ENCODE data around the gene SYT12. TPM values are rescaled to one million over a fixed set of nuclear protein-coding genes. Genes with fewer than 3 reads are reported as not detected.
"Not testable (repeated sequence)": the region's sequence is repeated elsewhere in the genome, so short reads cannot be mapped to it uniquely, and the experiment has no call there.

SYT12 gene
- total RNA-seq, 4 donors from 2014 or later: 1.1 to 3.9 TPM; not detected in 2

DNA sequence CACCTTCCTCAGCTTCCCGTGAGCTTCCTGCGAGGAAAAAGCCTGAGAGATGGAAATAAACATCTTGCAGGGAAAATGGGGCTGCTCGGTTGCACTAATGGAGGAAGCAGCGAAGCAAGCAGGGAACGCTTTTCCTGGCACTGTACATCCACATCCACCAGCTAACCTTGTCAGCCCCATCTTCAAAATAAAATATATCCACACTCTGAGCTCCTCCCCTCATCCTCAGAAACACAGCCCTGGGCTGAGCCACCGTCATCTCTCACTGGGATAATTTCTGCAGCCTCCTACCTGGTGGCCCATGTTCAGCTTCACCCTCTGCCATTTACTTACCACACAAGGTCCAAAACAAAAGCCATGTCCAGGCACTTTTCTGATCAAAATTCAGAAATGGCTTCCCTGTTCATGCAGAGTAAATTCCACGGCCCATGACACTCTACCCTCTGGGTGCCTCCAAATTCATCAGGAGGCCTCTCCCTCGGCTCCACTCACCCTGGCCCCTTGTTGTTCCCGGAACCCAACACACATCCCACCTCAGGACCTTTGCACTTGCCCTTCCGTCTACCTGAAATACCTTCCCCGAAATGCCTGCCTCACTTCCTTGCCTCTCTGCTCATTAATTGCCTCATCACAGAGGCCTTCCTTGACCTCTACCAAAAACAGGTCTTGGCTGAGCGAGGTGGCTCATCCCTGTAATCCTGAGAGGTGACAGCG lies 34.9 kb upstream of the SYT12 start:
- no peaks in the 10 kb centered on the region for H3K36me3 ChIP-seq
- no peak for TF ChIP-seq POLR2A (IDR thresholded peaks at IDR 0.05)
- TF ChIP-seq, protein P1, sequence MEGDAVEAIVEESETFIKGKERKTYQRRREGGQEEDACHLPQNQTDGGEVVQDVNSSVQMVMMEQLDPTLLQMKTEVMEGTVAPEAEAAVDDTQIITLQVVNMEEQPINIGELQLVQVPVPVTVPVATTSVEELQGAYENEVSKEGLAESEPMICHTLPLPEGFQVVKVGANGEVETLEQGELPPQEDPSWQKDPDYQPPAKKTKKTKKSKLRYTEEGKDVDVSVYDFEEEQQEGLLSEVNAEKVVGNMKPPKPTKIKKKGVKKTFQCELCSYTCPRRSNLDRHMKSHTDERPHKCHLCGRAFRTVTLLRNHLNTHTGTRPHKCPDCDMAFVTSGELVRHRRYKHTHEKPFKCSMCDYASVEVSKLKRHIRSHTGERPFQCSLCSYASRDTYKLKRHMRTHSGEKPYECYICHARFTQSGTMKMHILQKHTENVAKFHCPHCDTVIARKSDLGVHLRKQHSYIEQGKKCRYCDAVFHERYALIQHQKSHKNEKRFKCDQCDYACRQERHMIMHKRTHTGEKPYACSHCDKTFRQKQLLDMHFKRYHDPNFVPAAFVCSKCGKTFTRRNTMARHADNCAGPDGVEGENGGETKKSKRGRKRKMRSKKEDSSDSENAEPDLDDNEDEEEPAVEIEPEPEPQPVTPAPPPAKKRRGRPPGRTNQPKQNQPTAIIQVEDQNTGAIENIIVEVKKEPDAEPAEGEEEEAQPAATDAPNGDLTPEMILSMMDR (IDR thresholded peaks at IDR 0.05): no peak
- H3K4me1 ChIP-seq: peaks cover 0 to 8% (median 0%) of the 10 kb centered on the region in 4 donors
- no peaks in the 10 kb centered on the region for H3K27me3 ChIP-seq
- no peak overlapping the region for H3K4me3 ChIP-seq
- no peak for DNase-seq
- H3K9me3 ChIP-seq: no peaks in the 10 kb centered on the region
- H3K27ac ChIP-seq: no peak overlapping the region

GRCh38 chr11:66988741-66989140 lies 34.2 kb upstream of the SYT12 start:
- not testable (repeated sequence) for DNase-seq, H3K27ac ChIP-seq

DNA sequence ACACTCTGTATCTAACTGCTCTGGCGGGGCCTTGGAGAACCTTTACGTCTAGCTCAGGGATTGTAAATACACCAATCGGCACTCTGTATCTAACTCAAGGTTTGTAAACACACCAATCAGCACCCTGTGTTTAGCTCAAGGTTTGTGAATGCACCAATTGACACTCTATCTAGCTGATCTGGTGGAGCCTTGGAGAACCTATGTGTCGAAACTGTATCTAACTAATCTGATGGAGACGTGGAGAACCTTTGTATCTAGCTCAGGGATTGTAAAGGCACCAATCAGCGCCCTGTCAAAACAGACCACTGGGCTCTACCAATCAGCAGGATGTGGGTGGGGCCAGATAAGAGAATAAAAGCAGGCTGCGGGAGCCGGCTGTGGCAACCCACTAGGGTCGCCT lies 33.6 kb upstream of the SYT12 start:
- H3K36me3 ChIP-seq, H3K4me1 ChIP-seq, H3K4me3 ChIP-seq, DNase-seq, H3K27ac ChIP-seq, H3K9me3 ChIP-seq, H3K27me3 ChIP-seq: not testable (repeated sequence)

More at GRCh38 chr11:66988741-66989140, 34.2 kb upstream of the SYT12 start:
- H3K36me3 ChIP-seq, H3K4me1 ChIP-seq, H3K4me3 ChIP-seq, H3K9me3 ChIP-seq, H3K27me3 ChIP-seq: not testable (repeated sequence)

DNA sequence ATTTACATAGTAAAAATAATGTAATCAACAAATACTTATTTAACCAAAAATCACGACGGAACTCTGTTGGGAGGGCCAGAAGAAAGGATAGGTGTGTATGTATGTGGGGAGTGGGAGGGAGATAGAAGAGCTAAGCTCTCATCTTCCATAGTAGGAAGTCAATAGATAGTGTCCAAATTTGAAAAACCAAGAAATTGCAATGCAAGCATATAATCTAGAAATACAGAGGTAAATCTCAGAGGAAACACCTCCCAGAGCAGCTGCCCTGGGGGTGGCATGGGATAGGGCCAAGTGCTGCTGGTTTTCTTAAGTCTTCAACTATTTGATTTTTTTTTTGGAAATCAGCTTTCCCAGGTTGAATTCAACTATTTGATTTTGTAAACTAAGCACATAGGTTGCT lies 30.9 kb upstream of the SYT12 start:
- Histone ChIP-seq H3K9me3 (no peaks in the 10 kb centered on the region), H3K4me3 (no peak overlapping the region), H3K36me3 (no peaks in the 10 kb centered on the region), H3K27ac (no peak overlapping the region), H3K4me1 (no peaks in the 10 kb centered on the region), H3K27me3 (no peaks in the 10 kb centered on the region)
- DNase-seq: no peak
- TF ChIP-seq, protein P1 (IDR thresholded peaks at IDR 0.05): no peak
- no peak for TF ChIP-seq POLR2A (IDR thresholded peaks at IDR 0.05)

DNA sequence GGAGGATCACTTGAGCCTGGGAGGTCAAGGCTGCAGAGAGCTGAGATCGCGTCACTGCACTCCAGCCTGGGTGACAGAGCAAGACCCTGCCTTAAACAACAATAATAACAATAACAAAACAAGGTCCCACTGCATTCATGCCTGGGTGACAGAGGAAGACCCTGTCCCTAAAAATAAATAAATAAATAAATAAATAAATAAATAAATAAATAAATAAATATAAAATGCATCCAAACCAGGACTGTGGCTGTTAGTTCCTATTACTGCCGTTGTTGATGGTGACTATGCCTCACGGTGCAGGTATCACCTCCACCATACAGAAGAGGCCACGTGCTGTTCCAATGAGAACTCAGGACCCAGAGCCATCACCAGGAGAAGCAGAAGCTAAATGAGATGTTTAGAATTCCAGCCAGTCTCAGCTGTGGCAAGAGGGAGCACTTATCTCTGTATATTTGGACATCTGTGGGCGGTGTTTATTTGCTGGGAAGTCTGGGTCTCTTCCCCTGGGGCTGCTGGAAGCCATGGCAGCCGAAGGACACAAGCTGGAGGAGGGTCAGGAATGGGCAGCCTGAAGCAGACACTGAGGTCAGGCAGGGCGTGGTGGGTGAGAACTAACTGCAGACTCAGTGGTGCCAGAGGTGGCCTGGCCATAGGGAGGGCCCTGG lies 26.2 kb upstream of the SYT12 start:
- H3K4me3 ChIP-seq: no peak overlapping the region
- no peaks in the 10 kb centered on the region for H3K4me1 ChIP-seq
- H3K36me3 ChIP-seq: no peaks in the 10 kb centered on the region
- TF ChIP-seq POLR2A (IDR thresholded peaks at IDR 0.05): no peak
- TF ChIP-seq, protein P1 (IDR thresholded peaks at IDR 0.05): no peak
- H3K27me3 ChIP-seq: no peaks in the 10 kb centered on the region
- DNase-seq: no peak
- no peaks in the 10 kb centered on the region for H3K9me3 ChIP-seq
- H3K27ac ChIP-seq: no peak overlapping the region

- TF ChIP-seq, protein P1 (IDR thresholded peaks at IDR 0.05): no peak
- TF ChIP-seq POLR2A (IDR thresholded peaks at IDR 0.05): no peak
- H3K4me3 ChIP-seq: no peak overlapping the region
- H3K27ac ChIP-seq: no peak overlapping the region
- H3K9me3 ChIP-seq: no peaks in the 10 kb centered on the region
- H3K36me3 ChIP-seq: no peaks in the 10 kb centered on the region
- no peaks in the 10 kb centered on the region for H3K4me1 ChIP-seq
- no peaks in the 10 kb centered on the region for H3K27me3 ChIP-seq
- DNase-seq: no peak
Measured at GRCh38 chr11:66999555-66999954, 23.4 kb upstream of the SYT12 start.

Data from Peyer's patch (tissue), 4 donors.